GM18502 (cell line): ENCODE results near the gene SGIP1.
"Not testable (repeated sequence)": the region's sequence is repeated elsewhere in the genome, so short reads cannot be mapped to it uniquely, and the experiment has no call there.

ENCODE experiments used
- ATAC-seq: cut with Tn5 transposase; IDR thresholded peaks from one replicate; pipeline ENCODE4 v1.9.1; 2021; ENCODE audit warnings: mild to moderate bottlenecking; ENCODE audit not compliant: unreplicated experiment, poor library complexity

Gene SGIP1

GRCh38 chr1:66752671-66753371 is 218.9 kb downstream of the SGIP1 start:
- ATAC-seq: no peak

DNA sequence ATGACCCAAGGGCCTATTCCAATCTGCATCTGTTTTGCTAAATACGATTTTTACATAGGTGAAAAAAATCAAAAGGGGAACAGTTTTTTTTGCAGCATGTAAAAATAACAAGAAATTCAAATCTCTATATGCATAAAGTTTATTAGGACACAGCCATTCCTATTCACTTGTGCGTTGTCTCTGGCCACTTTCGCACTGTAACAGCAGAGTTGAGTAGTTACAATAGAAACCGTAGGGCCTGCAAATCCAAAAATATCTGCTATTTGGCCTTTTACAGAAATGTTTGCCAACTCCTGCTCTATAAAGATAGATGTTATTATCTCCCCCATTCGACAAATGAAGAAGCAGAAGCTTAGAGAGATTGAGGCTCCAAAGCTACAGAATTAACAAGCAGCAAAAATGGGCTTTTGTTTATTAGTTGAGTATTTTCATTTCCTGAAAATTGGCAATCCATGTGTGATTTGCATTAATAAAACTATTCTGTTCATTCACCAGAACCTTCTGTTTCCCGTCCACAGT is 223.8 kb downstream of the SGIP1 start:
- ATAC-seq: no peak

- peak; percentile 100 for ATAC-seq
Observed at GRCh38 chr1:66758241-66758755, 224.3 kb downstream of the SGIP1 start.

- no peak for ATAC-seq
Observed at GRCh38 chr1:66760506-66760905, 226.6 kb downstream of the SGIP1 start.

DNA sequence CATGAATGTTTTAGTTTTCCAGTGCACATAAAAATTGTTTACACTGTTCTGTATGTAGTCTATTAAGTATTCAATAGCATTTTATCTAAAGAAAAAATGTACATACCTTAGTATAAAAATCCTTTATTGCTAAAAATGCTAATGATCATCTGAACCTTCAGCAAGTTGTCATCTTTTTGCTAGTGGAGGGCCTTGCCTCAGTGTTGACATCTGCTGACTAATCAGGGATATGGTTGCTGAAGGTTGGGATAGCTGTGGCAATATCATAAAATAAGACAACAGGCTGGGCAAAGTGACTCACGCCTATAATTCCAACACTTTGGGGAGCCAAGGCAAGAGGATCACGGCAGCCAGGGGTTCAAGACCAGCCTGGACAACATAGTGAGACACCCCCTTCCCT is 227.3 kb downstream of the SGIP1 start:
- no peak for ATAC-seq

- peak; percentile 82 for ATAC-seq
Observed at GRCh38 chr1:66764994-66765578, 231.1 kb downstream of the SGIP1 start.

DNA sequence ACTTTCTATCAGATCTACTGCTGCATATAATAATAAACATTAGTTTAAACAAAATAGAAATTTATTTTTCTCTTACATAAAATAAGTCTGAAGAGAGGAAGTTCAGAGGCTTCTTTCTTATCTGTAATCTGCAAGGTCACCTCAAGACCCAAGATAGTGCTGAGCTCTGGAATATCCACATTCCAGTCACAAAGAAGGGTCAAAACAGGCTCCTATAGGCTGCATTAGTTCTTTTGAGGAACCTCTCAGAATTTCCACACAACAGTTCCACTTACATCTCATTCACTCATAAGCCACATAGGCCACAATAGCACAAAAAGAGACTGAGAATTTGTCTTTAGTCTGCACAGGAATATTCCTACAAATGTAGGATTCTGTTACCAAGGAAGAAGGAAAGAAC is 233.7 kb downstream of the SGIP1 start:
- no peak for ATAC-seq

GRCh38 chr1:66768965-66769364 is 235.0 kb downstream of the SGIP1 start:
- no peak for ATAC-seq

DNA sequence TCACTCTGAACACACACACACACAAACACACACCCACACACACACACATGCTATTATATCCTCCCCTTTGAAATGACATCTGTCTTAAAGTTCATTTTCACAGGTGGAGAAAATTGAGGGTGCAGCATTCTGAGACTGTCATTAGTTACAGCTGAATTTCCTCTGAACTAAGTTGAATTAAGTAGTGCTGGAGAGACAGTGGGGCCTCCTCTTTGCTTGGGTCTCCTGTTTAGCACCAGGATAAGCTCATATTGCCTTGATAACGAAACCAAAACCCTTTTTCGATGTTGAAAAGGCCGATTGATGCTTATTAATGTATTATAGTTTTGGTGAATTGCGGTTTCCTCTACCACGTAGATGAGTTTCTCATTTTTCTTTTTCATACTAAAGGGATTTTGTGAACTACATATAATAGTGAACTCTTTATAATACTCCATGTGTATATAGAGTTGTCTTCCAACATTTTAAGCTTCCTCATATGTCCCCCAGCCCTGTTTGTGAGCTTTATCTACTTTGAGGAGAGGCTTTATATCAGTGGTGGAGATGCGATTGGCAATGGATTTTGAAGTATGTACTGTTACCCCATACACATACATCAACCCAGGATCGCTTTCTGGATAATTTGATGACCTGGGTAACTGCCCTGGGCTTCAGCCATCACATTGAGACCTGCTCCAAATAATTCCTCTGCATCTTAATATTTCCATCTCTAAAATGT is 235.7 kb downstream of the SGIP1 start:
- no peak for ATAC-seq

- no peak for ATAC-seq
Observed at GRCh38 chr1:66770240-66770639, 236.3 kb downstream of the SGIP1 start.

GRCh38 chr1:66770694-66771093 is 236.7 kb downstream of the SGIP1 start:
- ATAC-seq: no peak

- no peak for ATAC-seq
Observed at GRCh38 chr1:66773227-66773626, 239.3 kb downstream of the SGIP1 start.

DNA sequence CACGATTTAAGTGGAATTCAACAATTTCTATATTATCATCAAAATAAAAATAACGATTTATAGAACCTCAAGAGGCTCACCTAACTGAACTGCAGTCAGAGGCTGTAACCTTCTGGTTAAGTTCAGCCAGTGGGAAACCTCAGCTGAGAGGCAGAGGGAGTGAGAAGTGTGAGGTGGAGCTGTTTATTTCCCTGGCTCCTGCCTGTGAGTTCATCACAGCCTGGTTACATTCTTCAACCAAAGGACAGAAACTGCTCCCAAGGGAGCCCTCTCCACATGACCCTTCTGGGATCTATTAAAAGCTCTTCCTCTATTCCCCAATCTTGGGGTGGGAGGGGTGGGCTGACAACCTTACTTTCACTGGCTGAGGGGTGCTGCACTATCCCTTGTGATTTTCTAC is 240.5 kb downstream of the SGIP1 start:
- no peak for ATAC-seq

DNA sequence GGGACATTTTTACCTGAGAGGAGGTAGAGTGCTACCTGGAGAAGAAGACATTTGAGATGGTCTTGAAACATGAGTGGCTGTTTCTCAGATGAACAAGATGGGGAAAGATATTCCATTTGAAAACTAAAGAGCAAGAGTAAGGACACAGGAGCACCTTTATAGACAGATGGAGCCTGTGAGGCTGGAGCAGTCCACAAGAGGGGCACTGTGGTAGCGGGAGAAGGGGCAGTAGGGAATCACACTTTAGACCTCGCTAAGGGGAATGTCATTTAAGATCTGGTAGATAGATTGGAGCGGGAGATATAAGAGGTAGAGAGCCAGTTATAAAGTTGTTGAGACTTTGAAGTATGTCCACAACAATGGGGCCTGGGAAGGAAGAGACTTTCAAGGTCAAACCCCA is 241.7 kb downstream of the SGIP1 start:
- no peak for ATAC-seq

DNA sequence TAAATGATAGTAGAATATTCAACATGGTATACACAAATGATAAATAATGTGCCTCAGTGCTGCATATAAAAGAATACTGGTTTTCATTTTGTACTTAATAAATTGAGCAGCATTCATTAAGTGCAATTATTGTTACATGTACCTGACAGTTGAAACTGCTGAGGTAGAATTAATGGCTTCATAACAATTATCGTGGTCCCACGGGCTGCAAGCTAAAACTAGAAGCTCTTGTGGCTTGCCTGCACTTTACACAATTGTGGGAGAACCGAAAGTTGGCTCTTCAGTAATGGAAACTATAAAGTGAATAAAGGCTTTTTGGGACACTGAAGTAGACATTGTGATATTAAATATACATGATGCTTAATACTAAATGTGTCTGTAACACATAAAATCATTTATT is 243.9 kb downstream of the SGIP1 start:
- no peak for ATAC-seq

- ATAC-seq: no peak
Observed at GRCh38 chr1:66778266-66778665, 244.3 kb downstream of the SGIP1 start.

- ATAC-seq: no peak
Observed at GRCh38 chr1:66778969-66779368, 245.0 kb downstream of the SGIP1 start.

DNA sequence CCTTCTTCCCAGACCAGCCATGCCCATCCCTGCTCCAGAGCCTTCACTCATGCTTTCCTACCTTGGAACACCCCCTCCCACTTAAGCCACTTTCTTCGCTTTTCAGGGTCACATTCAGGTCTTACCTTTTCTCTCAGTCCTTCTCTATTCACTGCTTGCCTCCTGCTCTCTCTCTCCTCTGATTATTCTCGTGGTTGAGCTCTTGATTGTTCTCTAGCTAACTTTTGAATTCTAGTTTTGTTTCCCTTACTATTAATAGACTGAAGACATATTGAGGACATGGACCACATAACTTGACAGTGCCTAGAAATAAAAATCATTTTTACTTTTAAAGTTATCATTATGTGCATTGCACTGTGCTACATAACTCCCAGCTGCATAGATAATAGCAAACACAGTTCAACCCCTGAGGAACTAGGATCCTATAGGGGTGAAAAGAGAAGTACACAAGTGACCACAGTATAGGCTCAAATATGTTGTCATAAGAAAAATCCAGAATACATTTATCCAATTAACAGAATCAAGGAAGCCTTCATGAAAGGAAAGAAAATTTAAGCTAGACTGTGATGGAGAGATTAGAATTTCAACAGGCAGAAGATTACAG is 245.6 kb downstream of the SGIP1 start:
- ATAC-seq: no peak

- ATAC-seq: not testable (repeated sequence)
Observed at GRCh38 chr1:66785800-66786199, 251.8 kb downstream of the SGIP1 start.

- ATAC-seq: no peak
Observed at GRCh38 chr1:66787641-66788040, 253.7 kb downstream of the SGIP1 start.
